GM18526 (cell line): Measurements from ENCODE around the gene CLECL1.

ENCODE experiments used
- POLR2A ChIP-seq: IDR thresholded peaks from 3 replicates; pipeline ENCODE4 v1.6.1; 2011; ENCODE audit not compliant: insufficient read length; ENCODE audit errors: extremely low read depth

Gene CLECL1

DNA sequence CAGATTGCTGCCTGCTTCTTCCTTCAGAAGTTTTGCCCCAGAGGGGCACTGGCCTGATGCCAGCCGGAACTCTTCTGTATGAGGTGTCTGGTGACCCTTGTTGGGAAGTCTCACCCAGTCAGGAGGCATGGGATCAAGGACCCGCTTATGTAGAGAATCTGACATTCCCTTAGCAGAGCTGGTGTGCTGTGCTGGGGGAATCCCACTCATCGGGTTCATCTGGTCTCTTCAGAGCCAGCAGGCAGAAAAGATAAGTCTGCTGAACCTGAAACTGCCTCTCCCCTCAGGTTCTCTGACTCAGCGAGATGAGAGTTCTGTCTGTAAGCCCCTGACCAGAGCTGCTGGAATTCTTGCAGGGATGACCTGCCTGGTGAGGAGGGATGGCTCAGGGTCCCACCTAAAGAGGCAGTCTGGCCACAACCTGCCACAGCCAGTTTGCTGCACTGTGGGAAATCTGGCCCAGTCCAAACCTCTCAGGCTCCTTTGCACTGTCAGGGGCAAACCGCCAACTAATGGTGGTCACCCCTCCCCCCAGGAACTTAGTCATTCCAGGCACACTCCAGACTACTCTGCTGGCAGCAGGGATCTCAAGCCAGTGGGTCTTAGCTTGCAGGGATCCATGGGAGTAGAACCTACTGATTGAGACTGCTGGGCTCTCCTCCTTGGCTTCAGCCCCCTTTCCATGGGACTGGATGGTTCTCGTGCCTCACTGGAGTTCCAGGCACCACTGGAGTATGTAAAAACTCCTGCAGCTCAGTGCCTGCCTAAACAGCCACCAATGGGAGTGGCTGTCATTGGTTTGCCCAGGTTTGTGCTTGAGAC, 59.3 kb downstream of the CLECL1 start:
- TF ChIP-seq POLR2A = no peak
